ENCODE results near the gene ALPP.
"Not testable (repeated sequence)": the region's sequence is repeated elsewhere in the genome, so short reads cannot be mapped to it uniquely, and the experiment has no call there.

Gene ALPP

DNA sequence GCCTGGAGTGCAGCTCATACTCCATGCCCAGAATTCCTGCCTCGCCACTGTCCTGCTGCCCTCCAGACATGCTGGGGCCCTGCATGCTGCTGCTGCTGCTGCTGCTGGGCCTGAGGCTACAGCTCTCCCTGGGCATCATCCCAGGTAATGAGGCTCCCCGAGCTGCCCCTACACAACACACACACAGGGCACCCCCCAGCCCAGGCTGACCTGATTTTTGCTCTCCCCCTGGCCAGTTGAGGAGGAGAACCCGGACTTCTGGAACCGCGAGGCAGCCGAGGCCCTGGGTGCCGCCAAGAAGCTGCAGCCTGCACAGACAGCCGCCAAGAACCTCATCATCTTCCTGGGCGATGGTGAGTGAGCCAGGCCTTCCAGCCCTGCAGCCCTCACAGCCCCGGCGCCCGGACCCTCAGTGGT, at the start of gene ALPP:
Gene ALPP, plus strand, starts transcription at position 17 of the 417 bp plus-strand sequence. Its CDS starts 52 bp downstream, at position 69.
- H3F3A ChIP-seq (ENCODE audit: insufficient read depth); H4K20me1 ChIP-seq (ENCODE audit: low read depth, low read length); H3K27ac ChIP-seq (ENCODE audit: low read depth, low read length); H3K9ac ChIP-seq (ENCODE audit: low read length); H3K36me3 ChIP-seq (ENCODE audit: low read length); H3K9me3 ChIP-seq (ENCODE audit: insufficient read depth, low read length); H3K79me2 ChIP-seq (ENCODE audit: insufficient read depth, low read length); H3K9me2 ChIP-seq (replicated peaks; ENCODE audit: insufficient read depth, low read length); H3K27me3 ChIP-seq (ENCODE audit: low read length); H3K4me3 ChIP-seq (ENCODE audit: insufficient read depth, low read length, poor library complexity, severe bottlenecking); H3K4me2 ChIP-seq (ENCODE audit: low read depth, low read length, poor library complexity, severe bottlenecking); H2AFZ ChIP-seq (ENCODE audit: low read depth, low read length, severe bottlenecking): not testable (repeated sequence)

DNA sequence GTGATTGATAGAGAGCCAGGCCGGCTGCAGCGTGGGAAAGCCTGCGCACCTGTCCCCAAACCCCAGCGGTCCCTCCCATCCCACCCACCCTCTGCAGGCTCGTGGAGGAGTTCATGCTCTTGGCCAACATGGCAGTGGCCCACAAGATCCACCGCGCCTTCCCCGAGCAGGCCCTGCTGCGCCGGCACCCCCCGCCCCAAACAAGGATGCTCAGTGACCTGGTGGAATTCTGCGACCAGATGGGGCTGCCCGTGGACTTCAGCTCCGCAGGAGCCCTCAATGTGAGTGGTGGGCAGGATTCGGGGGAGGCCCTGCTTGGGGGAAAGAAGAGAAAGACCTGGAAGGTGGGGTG, 48.9 kb upstream of the ALPP start:
- H3K9me3 ChIP-seq (ENCODE audit: insufficient read depth, low read length) = no peaks in the 10 kb centered on the region
- H3K9me2 ChIP-seq (replicated peaks; ENCODE audit: insufficient read depth, low read length) = no peaks in the 10 kb centered on the region
- no peaks in the 10 kb centered on the region for H4K20me1 ChIP-seq (ENCODE audit: low read depth, low read length)

DNA sequence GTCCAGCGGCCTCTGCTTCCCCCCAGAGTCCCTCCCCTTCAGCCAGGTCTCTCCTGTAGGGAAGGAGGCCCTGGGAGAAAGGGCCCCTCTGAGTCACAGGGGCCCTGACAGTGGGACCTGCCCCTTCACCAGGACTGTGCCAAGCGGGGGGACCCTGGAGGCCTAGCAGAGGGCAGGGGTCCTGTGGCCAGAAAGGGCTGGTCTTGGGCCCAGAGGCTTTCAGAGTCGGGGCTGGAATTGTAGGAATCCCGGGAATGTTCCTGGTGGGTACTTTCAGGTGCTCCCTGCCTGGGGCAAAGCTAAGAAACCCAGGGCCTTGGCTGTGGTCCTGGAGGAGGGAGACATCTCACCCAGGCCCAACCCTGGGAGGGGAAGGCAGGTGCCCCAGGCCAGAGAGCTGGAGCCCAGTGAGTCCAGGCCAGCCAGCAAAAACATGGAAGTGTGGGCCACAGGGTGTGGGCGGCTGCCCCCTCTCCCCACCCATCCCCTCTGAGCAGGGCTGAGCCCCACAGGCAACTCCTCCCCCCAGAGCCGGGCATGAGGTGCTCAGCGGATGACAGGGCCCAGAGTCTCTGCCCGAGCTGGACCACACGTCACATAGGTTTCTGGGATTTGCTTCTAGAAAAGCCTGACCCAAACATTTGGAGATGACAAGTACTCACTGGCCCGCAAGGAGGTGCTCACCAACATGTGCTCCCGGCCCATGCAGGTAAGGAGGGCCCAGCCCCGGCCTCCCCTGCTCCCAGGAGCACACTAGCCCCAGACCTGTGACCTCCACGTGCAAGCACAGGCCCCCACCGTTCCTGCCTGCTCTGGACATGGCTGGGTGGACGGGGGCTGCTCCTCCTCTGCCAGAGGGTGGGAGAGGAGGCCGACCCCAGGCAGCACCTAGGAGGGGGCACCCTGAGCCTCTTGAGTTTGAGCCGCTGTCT, 48.2 kb upstream of the ALPP start:
- Histone ChIP-seq H3F3A (ENCODE audit: insufficient read depth) (no peaks in the 10 kb centered on the region), H3K79me2 (ENCODE audit: insufficient read depth, low read length) (no peaks in the 10 kb centered on the region), H2AFZ (ENCODE audit: low read depth, low read length, severe bottlenecking) (no peak overlapping the region), H3K27me3 (ENCODE audit: low read length) (no peaks in the 10 kb centered on the region), H3K9me3 (ENCODE audit: insufficient read depth, low read length) (no peaks in the 10 kb centered on the region), H3K36me3 (ENCODE audit: low read length) (no peaks in the 10 kb centered on the region), H3K27ac (ENCODE audit: low read depth, low read length) (no peak overlapping the region), H3K9ac (ENCODE audit: low read length) (no peak overlapping the region), H3K4me2 (ENCODE audit: low read depth, low read length, poor library complexity, severe bottlenecking) (no peak overlapping the region), H3K4me3 (ENCODE audit: insufficient read depth, low read length, poor library complexity, severe bottlenecking) (no peak overlapping the region), H4K20me1 (ENCODE audit: low read depth, low read length) (no peaks in the 10 kb centered on the region), H3K9me2 (replicated peaks; ENCODE audit: insufficient read depth, low read length) (no peaks in the 10 kb centered on the region)
- no peak for TF ChIP-seq EZH2phosphoT487 (conservative IDR thresholded peaks at IDR 0.05; ENCODE audit: low read length)
- TF ChIP-seq, protein P1, sequence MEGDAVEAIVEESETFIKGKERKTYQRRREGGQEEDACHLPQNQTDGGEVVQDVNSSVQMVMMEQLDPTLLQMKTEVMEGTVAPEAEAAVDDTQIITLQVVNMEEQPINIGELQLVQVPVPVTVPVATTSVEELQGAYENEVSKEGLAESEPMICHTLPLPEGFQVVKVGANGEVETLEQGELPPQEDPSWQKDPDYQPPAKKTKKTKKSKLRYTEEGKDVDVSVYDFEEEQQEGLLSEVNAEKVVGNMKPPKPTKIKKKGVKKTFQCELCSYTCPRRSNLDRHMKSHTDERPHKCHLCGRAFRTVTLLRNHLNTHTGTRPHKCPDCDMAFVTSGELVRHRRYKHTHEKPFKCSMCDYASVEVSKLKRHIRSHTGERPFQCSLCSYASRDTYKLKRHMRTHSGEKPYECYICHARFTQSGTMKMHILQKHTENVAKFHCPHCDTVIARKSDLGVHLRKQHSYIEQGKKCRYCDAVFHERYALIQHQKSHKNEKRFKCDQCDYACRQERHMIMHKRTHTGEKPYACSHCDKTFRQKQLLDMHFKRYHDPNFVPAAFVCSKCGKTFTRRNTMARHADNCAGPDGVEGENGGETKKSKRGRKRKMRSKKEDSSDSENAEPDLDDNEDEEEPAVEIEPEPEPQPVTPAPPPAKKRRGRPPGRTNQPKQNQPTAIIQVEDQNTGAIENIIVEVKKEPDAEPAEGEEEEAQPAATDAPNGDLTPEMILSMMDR (IDR thresholded peaks at IDR 0.05; ENCODE audit: insufficient read depth, low read length, poor library complexity, severe bottlenecking) = no peak

More for the DNA sequence above, 48.9 kb upstream of the ALPP start:
- Histone ChIP-seq H3K4me3 (ENCODE audit: insufficient read depth, low read length, poor library complexity, severe bottlenecking) (no peak overlapping the region), H3K9ac (ENCODE audit: low read length) (no peak overlapping the region), H3K79me2 (ENCODE audit: insufficient read depth, low read length) (no peaks in the 10 kb centered on the region), H3F3A (ENCODE audit: insufficient read depth) (no peaks in the 10 kb centered on the region), H3K36me3 (ENCODE audit: low read length) (no peaks in the 10 kb centered on the region), H2AFZ (ENCODE audit: low read depth, low read length, severe bottlenecking) (no peak overlapping the region), H3K27ac (ENCODE audit: low read depth, low read length) (no peak overlapping the region), H3K4me2 (ENCODE audit: low read depth, low read length, poor library complexity, severe bottlenecking) (no peak overlapping the region), H3K27me3 (ENCODE audit: low read length) (no peaks in the 10 kb centered on the region)
- TF ChIP-seq, protein P1 (IDR thresholded peaks at IDR 0.05; ENCODE audit: insufficient read depth, low read length, poor library complexity, severe bottlenecking) = no peak
- TF ChIP-seq EZH2phosphoT487 (conservative IDR thresholded peaks at IDR 0.05; ENCODE audit: low read length) = no peak

DNA sequence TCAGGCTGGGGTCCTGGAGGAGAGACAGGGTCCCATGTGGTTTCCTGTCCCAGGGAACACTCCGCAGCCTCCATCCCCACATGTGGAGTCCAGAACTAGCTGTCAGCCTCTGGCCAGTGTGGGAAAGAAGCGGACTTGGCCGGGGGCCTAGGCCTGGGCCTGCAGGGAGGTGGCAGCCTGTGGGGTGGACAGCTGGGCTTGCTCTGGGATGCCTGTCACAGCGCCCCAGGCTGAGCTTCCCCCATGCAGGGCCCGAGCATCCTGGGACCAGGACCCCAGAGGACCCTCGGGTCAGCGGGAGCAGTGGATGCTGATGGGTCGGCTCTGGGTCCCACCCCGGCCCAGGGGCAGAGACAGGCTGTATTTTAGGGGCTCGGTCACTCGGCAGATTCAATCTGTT, 47.5 kb upstream of the ALPP start:
- H3F3A ChIP-seq (ENCODE audit: insufficient read depth); H3K79me2 ChIP-seq (ENCODE audit: insufficient read depth, low read length); H3K9me3 ChIP-seq (ENCODE audit: insufficient read depth, low read length); H3K36me3 ChIP-seq (ENCODE audit: low read length); H3K4me2 ChIP-seq (ENCODE audit: low read depth, low read length, poor library complexity, severe bottlenecking); H3K9me2 ChIP-seq (replicated peaks; ENCODE audit: insufficient read depth, low read length); H3K27me3 ChIP-seq (ENCODE audit: low read length); H3K4me3 ChIP-seq (ENCODE audit: insufficient read depth, low read length, poor library complexity, severe bottlenecking); H3K9ac ChIP-seq (ENCODE audit: low read length); H3K27ac ChIP-seq (ENCODE audit: low read depth, low read length); H4K20me1 ChIP-seq (ENCODE audit: low read depth, low read length); H2AFZ ChIP-seq (ENCODE audit: low read depth, low read length, severe bottlenecking): not testable (repeated sequence)

DNA sequence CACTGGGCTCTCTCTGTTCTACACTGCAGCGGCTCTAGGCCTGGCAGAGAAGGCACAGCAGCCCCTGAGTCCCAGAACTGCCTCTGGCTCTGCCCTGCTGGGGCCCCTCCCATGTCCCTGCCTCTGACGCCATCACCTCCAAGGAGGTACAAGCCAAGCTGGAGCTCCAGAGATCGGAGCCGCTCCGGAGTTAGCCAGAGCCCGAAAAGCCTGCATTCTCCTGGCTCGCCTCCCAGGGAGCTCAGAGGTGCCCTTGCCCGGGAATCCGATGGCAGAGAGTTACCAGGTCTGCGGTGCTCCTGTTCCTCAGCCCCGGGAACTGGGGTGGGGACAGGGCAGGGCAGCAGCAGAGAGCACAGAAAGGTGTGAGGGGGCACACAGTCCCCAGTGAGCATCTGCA, 46.9 kb upstream of the ALPP start:
- H3K9me2 ChIP-seq (replicated peaks; ENCODE audit: insufficient read depth, low read length); H3K27ac ChIP-seq (ENCODE audit: low read depth, low read length); H3K79me2 ChIP-seq (ENCODE audit: insufficient read depth, low read length); H3F3A ChIP-seq (ENCODE audit: insufficient read depth); H3K4me2 ChIP-seq (ENCODE audit: low read depth, low read length, poor library complexity, severe bottlenecking); H3K9ac ChIP-seq (ENCODE audit: low read length); H2AFZ ChIP-seq (ENCODE audit: low read depth, low read length, severe bottlenecking); H4K20me1 ChIP-seq (ENCODE audit: low read depth, low read length); H3K4me3 ChIP-seq (ENCODE audit: insufficient read depth, low read length, poor library complexity, severe bottlenecking); H3K36me3 ChIP-seq (ENCODE audit: low read length); H3K9me3 ChIP-seq (ENCODE audit: insufficient read depth, low read length); H3K27me3 ChIP-seq (ENCODE audit: low read length): not testable (repeated sequence)

DNA sequence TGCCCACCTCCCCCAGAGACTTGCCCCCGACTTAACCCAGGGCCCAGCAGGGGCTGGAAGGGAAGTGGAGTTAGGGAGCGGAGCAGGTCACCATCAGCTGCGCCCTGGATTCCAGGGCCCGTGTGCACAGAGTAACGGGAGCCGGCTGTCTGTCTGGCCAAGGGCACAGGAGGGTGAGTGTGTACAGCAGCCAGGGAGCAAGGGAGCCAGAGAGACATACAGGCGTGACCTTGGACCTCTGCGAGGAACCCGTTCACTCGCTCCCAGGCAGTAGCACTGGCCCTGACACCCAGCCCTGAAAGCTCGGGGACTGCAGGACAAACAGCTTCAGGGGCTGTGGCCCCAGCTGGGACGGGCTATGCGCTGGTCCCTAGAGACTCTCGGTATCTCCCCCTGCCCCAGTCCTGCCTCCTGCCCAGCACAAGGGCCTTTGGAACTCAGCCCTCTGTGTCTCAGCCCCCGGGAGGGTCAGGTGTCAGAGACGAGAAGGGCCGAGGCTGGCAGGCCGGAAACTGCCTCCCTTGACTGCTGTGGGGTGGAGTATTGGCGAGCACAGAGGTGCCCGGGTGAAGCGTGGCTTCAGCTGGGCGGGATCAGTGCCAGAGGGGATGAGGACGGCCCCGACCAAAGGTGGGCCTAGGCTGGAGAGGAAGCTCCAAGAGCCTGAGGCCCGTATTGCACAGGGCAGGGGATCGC, 46.2 kb upstream of the ALPP start:
- H2AFZ ChIP-seq (ENCODE audit: low read depth, low read length, severe bottlenecking); H3K4me2 ChIP-seq (ENCODE audit: low read depth, low read length, poor library complexity, severe bottlenecking); H3K36me3 ChIP-seq (ENCODE audit: low read length); H3K9me3 ChIP-seq (ENCODE audit: insufficient read depth, low read length); H3K4me3 ChIP-seq (ENCODE audit: insufficient read depth, low read length, poor library complexity, severe bottlenecking); H3F3A ChIP-seq (ENCODE audit: insufficient read depth); H3K27me3 ChIP-seq (ENCODE audit: low read length); H4K20me1 ChIP-seq (ENCODE audit: low read depth, low read length); H3K9ac ChIP-seq (ENCODE audit: low read length); H3K27ac ChIP-seq (ENCODE audit: low read depth, low read length); H3K9me2 ChIP-seq (replicated peaks; ENCODE audit: insufficient read depth, low read length); H3K79me2 ChIP-seq (ENCODE audit: insufficient read depth, low read length): not testable (repeated sequence)

Data from SU-DHL-6 (cell line).